NB4 (cell line): Measurements from ENCODE around the gene TMEM252.

Experiments used
- CTCF ChIP-seq: IDR thresholded peaks from one replicate; pipeline ENCODE4 v1.5.1; 2012; ENCODE audit warnings: low read depth, low read length
- MAX ChIP-seq: IDR thresholded peaks from 2 replicates; pipeline ENCODE4 v1.6.1; 2011; ENCODE audit warnings: low read depth, low read length

- TF ChIP-seq CTCF (no peak), MAX (no peak)
Observed at GRCh38 chr9:68567565-68567964, 26.9 kb upstream of the TMEM252 start.
